Measurements from ENCODE around the gene COL4A1.

DNA sequence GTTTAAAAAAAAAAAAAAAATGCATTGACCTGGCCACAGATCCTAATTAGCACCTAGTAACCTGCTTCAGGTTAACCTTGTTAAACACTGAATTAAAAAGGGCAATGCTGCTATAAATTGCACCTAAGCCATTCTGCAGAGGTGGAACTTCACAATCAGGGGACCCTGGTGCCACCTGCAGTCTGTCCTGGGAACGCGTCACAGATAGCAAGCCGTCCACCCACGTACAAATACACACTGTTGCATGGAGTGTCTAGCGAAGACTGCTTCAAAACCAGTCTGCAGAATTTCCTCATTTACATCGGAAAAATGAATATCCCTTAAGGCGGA is 169.3 kb downstream of the COL4A1 start:
- TF ChIP-seq EZH2 (IDR thresholded peaks at IDR 0.05; ENCODE audit: insufficient read depth, poor library complexity, severe bottlenecking) (no peak), EZH2phosphoT487 (IDR thresholded peaks at IDR 0.05; ENCODE audit: insufficient read depth, low read depth) (no peak)

Data from GM23248 (cell line).